Upper lobe of right lung (tissue), 1 donor: ENCODE results near the gene LGALS1. TPM values are rescaled to one million over a fixed set of nuclear protein-coding genes. Genes with fewer than 3 reads are reported as not detected.
A peak's percentile ranks its signal among the peaks of the same experiment; 100 is the strongest.
"Not testable (repeated sequence)": the region's sequence is repeated elsewhere in the genome, so short reads cannot be mapped to it uniquely, and the experiment has no call there.

ENCODE experiments used
- ATAC-seq: fragments of 200-7000 bp; cut with Tn5 transposase; one replicate; pipeline ENCODE4 v1.9.1; 2020; ENCODE audit warnings: mild to moderate bottlenecking, moderate library complexity
- DNase-seq: peaks from one replicate; pipeline ENCODE4 v3.0.0-alpha.2; 2020
- H3K27ac ChIP-seq: fragments of 200-600 bp; one replicate; pipeline ENCODE4 v1.8.0; 2022
- H3K27me3 ChIP-seq: fragments of 200-600 bp; one replicate; pipeline ENCODE4 v1.8.0; 2022; ENCODE audit warnings: mild to moderate bottlenecking
- H3K36me3 ChIP-seq: fragments of 200-600 bp; one replicate; pipeline ENCODE4 v1.8.0; 2022
- H3K4me1 ChIP-seq: fragments of 200-600 bp; one replicate; pipeline ENCODE4 v1.8.0; 2022
- H3K4me3 ChIP-seq: fragments of 200-600 bp; one replicate; pipeline ENCODE4 v1.8.0; 2022; ENCODE audit warnings: mild to moderate bottlenecking
- H3K9me3 ChIP-seq: fragments of 200-600 bp; one replicate; pipeline ENCODE4 v1.8.0; 2022
- CTCF ChIP-seq: fragments of 200-600 bp; IDR thresholded peaks from one replicate; pipeline ENCODE4 v1.8.0; 2022; ENCODE audit warnings: antibody characterized with exemption
- intact Hi-C: fragments of 100-400 bp; cut with DNase I; formaldehyde crosslinking; loops from one replicate; pipeline ENCODE4 v1.11.0; 2022
- total RNA-seq: library from RNA; stranded (reverse); fragmentation: NEBNext Ultra II Directional; extraction: Animal tissue kit (Norgen Biotek cat#: 25700); gene quantifications from one replicate; pipeline ENCODE4 v1.2.1, GENCODE V29; 2021
- donor health status: DM: no; HTN: yes; CAD: no; lungs with severe emphysema.

The LGALS1 gene
- total RNA-seq, 1 donor from 2014 or later = 340 TPM

GRCh38 chr22:37690901-37691504, 15.6 kb downstream of the LGALS1 start:
- Histone ChIP-seq H3K4me3 (no peak overlapping the region), H3K27me3 (no peaks in the 10 kb centered on the region), H3K36me3 (peaks cover 48% of the 10 kb centered on the region), H3K27ac (no peak overlapping the region), H3K4me1 (peaks cover 13% of the 10 kb centered on the region), H3K9me3 (no peaks in the 10 kb centered on the region)
- DNase-seq (no peak), ATAC-seq (no peak)
- intact Hi-C loops = no loop called here
- no peak for TF ChIP-seq CTCF

GRCh38 chr22:37692627-37693285, 17.3 kb downstream of the LGALS1 start:
- intact Hi-C loops = no loop called here
- H3K27me3 ChIP-seq = no peaks in the 10 kb centered on the region
- ATAC-seq (no peak), DNase-seq (no peak)
- no peak overlapping the region for H3K27ac ChIP-seq
- peaks cover 48% of the 10 kb centered on the region for H3K36me3 ChIP-seq
- no peak overlapping the region for H3K4me3 ChIP-seq
- H3K4me1 ChIP-seq = peaks cover 14% of the 10 kb centered on the region
- no peaks in the 10 kb centered on the region for H3K9me3 ChIP-seq
- no peak for TF ChIP-seq CTCF

- ATAC-seq, H3K27ac ChIP-seq, H3K27me3 ChIP-seq, intact Hi-C loops, H3K9me3 ChIP-seq, H3K4me3 ChIP-seq, DNase-seq: not testable (repeated sequence)
- Histone ChIP-seq H3K4me1 (peaks cover 12% of the 10 kb centered on the region), H3K36me3 (peaks cover 35% of the 10 kb centered on the region)
Measured at GRCh38 chr22:37694131-37694530, 18.7 kb downstream of the LGALS1 start.

- intact Hi-C loops, H3K27ac ChIP-seq, ATAC-seq, H3K9me3 ChIP-seq, DNase-seq, H3K27me3 ChIP-seq: not testable (repeated sequence)
- peaks cover 24% of the 10 kb centered on the region for H3K36me3 ChIP-seq
- H3K4me3 ChIP-seq = peak overlapping the region; percentile 28
- H3K4me1 ChIP-seq = peaks cover 15% of the 10 kb centered on the region
Measured at GRCh38 chr22:37696260-37696656, 20.8 kb downstream of the LGALS1 start.

GRCh38 chr22:37696657-37697537, 21.5 kb downstream of the LGALS1 start, which contains the start of gene TRIOBP:
TRIOBP (plus strand) TSS chr22:37697048; CDS start chr22:37701366, 4,318 bp downstream.
- H3K4me1 ChIP-seq = peaks cover 20% of the 10 kb centered on the region
- no peak within 1 kb of the TSS for H3K27ac ChIP-seq
- TF ChIP-seq CTCF = peak; percentile 54
- no peaks in the 10 kb centered on the region for H3K27me3 ChIP-seq
- ATAC-seq (peak; percentile 98), DNase-seq (peak; percentile 97)
- peaks cover 18% of the 10 kb centered on the region for H3K36me3 ChIP-seq
- H3K4me3 ChIP-seq = peak within 1 kb of the TSS; percentile 28
- no peaks in the 10 kb centered on the region for H3K9me3 ChIP-seq
- intact Hi-C loops = no loop called here

- no peaks in the 10 kb centered on the region for H3K9me3 ChIP-seq
- H3K27ac ChIP-seq = no peak overlapping the region
- no peaks in the 10 kb centered on the region for H3K27me3 ChIP-seq
- intact Hi-C loops = no loop called here
- H3K36me3 ChIP-seq = peaks cover 12% of the 10 kb centered on the region
- no peak for ATAC-seq
- no peak for TF ChIP-seq CTCF
- H3K4me3 ChIP-seq = no peak overlapping the region
- H3K4me1 ChIP-seq = peaks cover 21% of the 10 kb centered on the region
- no peak for DNase-seq
Measured at GRCh38 chr22:37697538-37697835, 22.1 kb downstream of the LGALS1 start.
